ENCODE measurements around the gene PDSS2. TPM values are rescaled to one million over a fixed set of nuclear protein-coding genes. Genes with fewer than 3 reads are reported as not detected.

Gene PDSS2
- total RNA-seq, 1 donor from 2014 or later, result 6.5 TPM

GRCh38 chr6:107409942-107410341, 49.4 kb downstream of the PDSS2 start:
- no peak for TF ChIP-seq CTCF (IDR thresholded peaks at IDR 0.05; ENCODE audit: partially characterized antibody, unreplicated experiment)
- Mint-ChIP-seq H3K36me3 (ENCODE audit: unreplicated experiment) (peaks cover 5% of the 10 kb centered on the region), H3K27ac (ENCODE audit: unreplicated experiment) (no peak overlapping the region), H3K9me3 (ENCODE audit: unreplicated experiment) (no peaks in the 10 kb centered on the region), H3K4me3 (ENCODE audit: unreplicated experiment) (no peak overlapping the region), H3K27me3 (ENCODE audit: unreplicated experiment) (no peaks in the 10 kb centered on the region), H3K4me1 (ENCODE audit: low read depth, unreplicated experiment) (no peaks in the 10 kb centered on the region)
- DNase-seq, result no peak

DNA sequence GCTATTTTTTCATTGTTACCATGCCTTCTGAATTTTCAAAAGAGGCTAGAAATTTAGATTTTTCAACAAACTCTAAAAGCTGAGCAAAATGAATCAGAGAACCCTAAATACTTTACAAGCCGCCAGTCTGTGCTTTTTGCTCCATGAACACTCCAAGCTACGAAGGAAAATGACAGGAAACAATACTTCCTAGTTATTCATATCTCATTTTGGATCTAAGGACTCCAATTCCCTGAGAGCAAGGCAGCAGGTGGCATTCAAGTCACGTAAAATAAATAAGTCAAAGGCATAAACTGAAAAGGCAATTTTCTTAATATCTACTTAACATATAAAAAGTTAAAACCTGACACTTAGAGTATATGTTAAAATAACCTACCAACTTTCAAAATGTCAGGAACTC, 50.6 kb downstream of the PDSS2 start:
- Mint-ChIP-seq H3K9me3 (ENCODE audit: unreplicated experiment) (no peaks in the 10 kb centered on the region), H3K36me3 (ENCODE audit: unreplicated experiment) (peaks cover 17% of the 10 kb centered on the region), H3K27ac (ENCODE audit: unreplicated experiment) (no peak overlapping the region), H3K27me3 (ENCODE audit: unreplicated experiment) (no peaks in the 10 kb centered on the region), H3K4me3 (ENCODE audit: unreplicated experiment) (no peak overlapping the region), H3K4me1 (ENCODE audit: low read depth, unreplicated experiment) (no peaks in the 10 kb centered on the region)
- no peak for DNase-seq
- TF ChIP-seq CTCF (IDR thresholded peaks at IDR 0.05; ENCODE audit: partially characterized antibody, unreplicated experiment), result no peak

GRCh38 chr6:107405002-107405401, 54.4 kb downstream of the PDSS2 start:
- Mint-ChIP-seq H3K4me3 (ENCODE audit: unreplicated experiment) (no peak overlapping the region), H3K4me1 (ENCODE audit: low read depth, unreplicated experiment) (no peaks in the 10 kb centered on the region), H3K9me3 (ENCODE audit: unreplicated experiment) (peaks cover 3% of the 10 kb centered on the region), H3K27me3 (ENCODE audit: unreplicated experiment) (no peaks in the 10 kb centered on the region), H3K27ac (ENCODE audit: unreplicated experiment) (no peak overlapping the region), H3K36me3 (ENCODE audit: unreplicated experiment) (peaks cover 31% of the 10 kb centered on the region)
- DNase-seq, result no peak
- TF ChIP-seq CTCF (IDR thresholded peaks at IDR 0.05; ENCODE audit: partially characterized antibody, unreplicated experiment), result no peak

GRCh38 chr6:107402533-107402932, 56.8 kb downstream of the PDSS2 start:
- TF ChIP-seq CTCF (IDR thresholded peaks at IDR 0.05; ENCODE audit: partially characterized antibody, unreplicated experiment), result no peak
- Mint-ChIP-seq H3K27ac (ENCODE audit: unreplicated experiment) (no peak overlapping the region), H3K9me3 (ENCODE audit: unreplicated experiment) (peaks cover 3% of the 10 kb centered on the region), H3K4me1 (ENCODE audit: low read depth, unreplicated experiment) (no peaks in the 10 kb centered on the region), H3K4me3 (ENCODE audit: unreplicated experiment) (no peak overlapping the region), H3K36me3 (ENCODE audit: unreplicated experiment) (peaks cover 34% of the 10 kb centered on the region), H3K27me3 (ENCODE audit: unreplicated experiment) (no peaks in the 10 kb centered on the region)
- no peak for DNase-seq

- Mint-ChIP-seq H3K4me3 (ENCODE audit: unreplicated experiment) (no peak overlapping the region), H3K27me3 (ENCODE audit: unreplicated experiment) (no peaks in the 10 kb centered on the region), H3K36me3 (ENCODE audit: unreplicated experiment) (peaks cover 34% of the 10 kb centered on the region), H3K9me3 (ENCODE audit: unreplicated experiment) (peaks cover 3% of the 10 kb centered on the region), H3K4me1 (ENCODE audit: low read depth, unreplicated experiment) (no peaks in the 10 kb centered on the region), H3K27ac (ENCODE audit: unreplicated experiment) (no peak overlapping the region)
- no peak for TF ChIP-seq CTCF (IDR thresholded peaks at IDR 0.05; ENCODE audit: partially characterized antibody, unreplicated experiment)
- no peak for DNase-seq
Observed at GRCh38 chr6:107401573-107401972, 57.8 kb downstream of the PDSS2 start.

All from glutamatergic neuron (in vitro differentiated cells).